Activated T-cell treated with anti-CD3 and anti-CD28 coated beads, Interleukin-2, amount 50 U/mL, for 1 hour (primary cell): ENCODE results near the gene DOCK6.
A peak's percentile ranks its signal among the peaks of the same experiment; 100 is the strongest.

Experiments
- DNase-seq: peaks from one replicate; pipeline ENCODE4 v3.0.0-alpha.2; 2020

The DOCK6 gene

GRCh38 chr19:11243798-11244169, 18.5 kb downstream of the DOCK6 start:
- no peak for DNase-seq

DNA sequence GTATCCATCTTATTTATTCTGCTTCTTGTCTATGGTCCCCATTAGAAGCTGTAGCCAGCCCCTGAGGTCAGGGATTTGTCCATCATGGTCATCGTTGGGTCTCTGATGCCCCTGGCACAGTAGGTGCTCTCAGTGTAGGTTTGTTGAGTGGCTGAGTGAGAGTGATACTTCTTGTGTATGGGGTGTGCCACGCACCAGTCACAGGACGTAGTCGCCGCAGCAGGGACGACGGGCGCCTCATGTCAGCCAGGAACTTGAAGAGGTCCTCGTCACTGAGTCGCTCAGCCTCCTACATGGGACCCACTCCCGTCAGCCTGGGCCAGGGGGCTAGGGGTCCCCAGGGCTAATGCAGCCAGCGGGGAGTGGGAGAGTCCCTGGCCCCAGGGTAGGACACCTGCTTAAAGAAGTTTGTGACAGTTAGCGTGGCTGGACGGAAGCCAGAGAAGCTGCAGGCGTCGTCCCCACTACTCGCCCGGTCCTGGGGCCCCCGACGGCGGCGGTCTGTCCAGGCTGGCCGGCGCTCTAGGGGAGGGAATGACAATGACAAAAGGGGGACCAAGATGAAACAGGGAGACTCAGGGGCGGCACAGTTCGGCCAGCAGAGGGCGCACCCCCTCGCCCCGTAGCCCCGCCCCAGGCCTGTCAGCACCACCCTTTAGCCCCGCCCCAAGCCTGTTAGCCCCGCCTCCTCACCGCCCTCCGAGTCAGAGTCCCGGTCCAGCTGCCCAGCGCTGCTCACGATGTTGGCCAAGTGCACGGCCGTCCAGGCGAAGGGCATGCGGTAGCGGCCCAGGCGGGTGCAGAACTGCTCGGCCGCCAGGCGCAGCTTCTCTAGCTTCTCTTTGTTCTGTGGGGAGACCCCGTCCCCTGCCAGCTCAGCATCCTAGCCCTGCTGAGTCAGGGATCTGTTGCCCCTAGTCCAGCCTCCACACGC, 19.2 kb downstream of the DOCK6 start:
- peak; percentile 84 for DNase-seq

GRCh38 chr19:11242025-11242424, 20.3 kb downstream of the DOCK6 start:
- DNase-seq = no peak

DNA sequence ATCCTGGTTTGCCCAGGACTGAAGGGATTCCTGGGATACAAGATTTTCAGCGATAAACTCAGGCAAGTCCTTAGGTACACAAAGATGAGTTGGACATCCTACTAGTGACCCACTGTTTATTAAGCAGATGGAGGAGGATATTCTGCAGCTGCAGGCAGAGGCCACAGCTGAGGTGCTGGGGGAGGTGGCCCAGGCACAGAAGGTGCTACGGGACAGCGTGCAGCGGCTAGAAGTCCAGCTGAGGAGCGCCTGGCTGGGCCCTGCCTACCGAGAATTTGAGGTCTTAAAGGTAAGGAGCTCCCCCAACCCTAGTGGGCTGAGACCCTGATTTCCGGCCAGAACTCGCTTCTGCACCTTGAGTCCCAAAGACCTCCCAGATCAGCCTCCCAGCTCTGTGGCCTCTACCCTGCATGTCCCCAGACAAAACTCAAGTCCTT, 22.3 kb downstream of the DOCK6 start:
- no peak for DNase-seq

DNA sequence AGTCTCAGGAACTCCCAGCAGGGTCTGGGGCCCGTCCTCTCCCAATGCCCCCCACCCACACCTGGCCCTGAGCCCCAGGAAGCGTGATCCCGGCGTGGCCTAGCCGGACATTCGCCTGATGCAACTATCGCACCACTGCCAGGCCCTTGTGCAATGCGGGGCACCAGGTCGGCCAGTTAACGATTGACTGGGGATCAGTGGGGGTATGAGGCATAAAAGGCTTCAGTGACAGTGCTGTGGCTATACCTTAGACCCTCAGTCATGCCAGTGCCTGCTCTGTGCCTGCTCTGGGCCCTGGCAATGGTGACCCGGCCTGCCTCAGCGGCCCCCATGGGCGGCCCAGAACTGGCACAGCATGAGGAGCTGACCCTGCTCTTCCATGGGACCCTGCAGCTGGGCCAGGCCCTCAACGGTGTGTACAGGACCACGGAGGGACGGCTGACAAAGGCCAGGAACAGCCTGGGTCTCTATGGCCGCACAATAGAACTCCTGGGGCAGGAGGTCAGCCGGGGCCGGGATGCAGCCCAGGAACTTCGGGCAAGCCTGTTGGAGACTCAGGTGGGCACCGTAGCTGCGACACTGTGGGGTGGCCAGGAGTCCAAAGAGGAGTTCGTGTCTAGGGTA, 22.8 kb downstream of the DOCK6 start, which contains the start of gene ANGPTL8:
Gene ANGPTL8, plus strand, starts transcription at position 243 of the 624 bp plus-strand sequence. Its CDS starts 19 bp downstream, at position 262.
- DNase-seq = no peak

GRCh38 chr19:11238781-11239376, 23.4 kb downstream of the DOCK6 start:
- DNase-seq = no peak

GRCh38 chr19:11238041-11238440, 24.3 kb downstream of the DOCK6 start:
- no peak for DNase-seq

GRCh38 chr19:11237321-11237720, 25.0 kb downstream of the DOCK6 start:
- DNase-seq = no peak

- no peak for DNase-seq
Measured at GRCh38 chr19:11236324-11237301, 25.7 kb downstream of the DOCK6 start.

DNA sequence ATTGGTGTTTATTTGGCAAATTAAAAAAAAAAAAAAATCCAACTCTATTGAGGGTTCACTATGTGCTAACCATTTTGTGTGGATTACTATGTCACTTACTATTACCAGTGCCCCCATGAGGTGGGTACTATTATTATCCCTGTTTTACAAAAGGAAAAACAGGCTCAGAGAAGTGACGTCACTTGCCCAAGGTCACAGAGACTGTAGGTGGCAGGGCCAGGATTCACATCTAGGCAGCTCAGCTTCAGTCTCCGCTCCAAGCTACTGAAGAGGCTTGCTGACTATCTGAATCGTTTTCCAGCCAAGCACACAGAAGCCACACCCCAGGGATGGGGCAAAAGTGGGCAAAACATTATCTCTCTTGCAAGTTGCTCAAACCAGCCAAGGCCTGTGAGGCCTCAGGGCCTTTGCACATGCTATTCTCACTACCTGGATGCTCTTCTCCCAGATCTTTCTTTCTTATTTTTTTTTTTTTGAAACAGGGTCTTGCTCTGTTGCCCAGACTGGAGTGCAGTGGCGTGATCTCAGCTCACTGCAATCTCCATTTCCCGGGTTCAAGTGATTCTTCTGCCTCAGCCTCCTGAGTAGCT, 27.7 kb downstream of the DOCK6 start:
- DNase-seq = no peak

DNA sequence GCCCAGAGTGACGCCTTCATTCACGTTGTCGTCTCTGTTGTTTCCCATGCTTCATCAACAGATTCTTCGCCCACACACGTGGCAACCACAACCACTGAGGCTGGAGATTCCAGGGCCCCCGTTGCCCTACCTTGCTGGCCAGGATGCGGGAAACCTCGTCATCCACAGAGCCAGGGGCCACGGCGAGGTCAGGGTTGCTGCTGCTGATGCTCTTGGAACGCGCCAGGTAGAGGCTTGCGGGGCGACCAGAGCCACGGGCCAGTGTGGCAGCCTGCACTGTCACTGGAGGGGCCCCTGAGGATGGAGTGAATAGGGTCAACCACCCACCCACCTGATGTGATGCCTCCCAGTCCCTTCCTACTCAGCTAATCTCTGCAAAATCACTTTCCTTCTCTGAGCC, 29.3 kb downstream of the DOCK6 start:
- no peak for DNase-seq

GRCh38 chr19:11232555-11232954, 29.8 kb downstream of the DOCK6 start:
- no peak for DNase-seq

GRCh38 chr19:11230621-11231386, 31.5 kb downstream of the DOCK6 start:
- no peak for DNase-seq

- no peak for DNase-seq
Measured at GRCh38 chr19:11227195-11227886, 35.0 kb downstream of the DOCK6 start.

- DNase-seq = no peak
Measured at GRCh38 chr19:11226716-11227166, 35.6 kb downstream of the DOCK6 start.

- no peak for DNase-seq
Measured at GRCh38 chr19:11225815-11226214, 36.5 kb downstream of the DOCK6 start.

DNA sequence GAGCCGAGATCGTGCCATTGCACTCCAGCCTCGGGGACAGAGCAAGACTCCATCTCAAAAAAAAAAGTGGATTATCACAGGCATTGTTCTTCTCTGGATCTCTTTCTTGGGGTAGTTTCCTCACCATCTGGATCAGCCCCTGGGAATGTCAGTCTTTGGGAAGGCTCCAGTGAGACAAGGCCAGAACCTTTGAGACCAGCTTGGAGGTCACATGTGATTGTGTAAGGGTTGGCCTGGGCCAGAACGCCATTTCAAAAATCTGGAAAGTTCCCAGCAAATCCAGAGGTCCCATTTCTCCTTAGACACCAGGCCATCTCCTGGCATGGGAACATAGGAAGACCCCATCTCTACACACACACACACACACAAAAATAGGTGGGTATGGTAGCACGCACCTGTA, 37.2 kb downstream of the DOCK6 start:
- no peak for DNase-seq

GRCh38 chr19:11224429-11224828, 37.9 kb downstream of the DOCK6 start:
- DNase-seq = no peak

- no peak for DNase-seq
Measured at GRCh38 chr19:11223200-11223599, 39.1 kb downstream of the DOCK6 start.

- DNase-seq = no peak
Measured at GRCh38 chr19:11221082-11221598, 41.2 kb downstream of the DOCK6 start.
